OCI-LY7 (cell line): ENCODE data around the gene SLC25A25. TPM values are rescaled to one million over a fixed set of nuclear protein-coding genes. Genes with fewer than 3 reads are reported as not detected.

ENCODE experiments used
- BruUV-seq: library from RNA; stranded (reverse); fragments of 400-500 nt; replicated peaks from 2 replicates; lab custom pipeline; 2021; lab: Mats Ljungman, UMichigan
- CTCF ChIA-PET: fragments of 300-600 bp; sonication (Branson Sonifier 250); formaldehyde crosslinking; loops from one replicate; lab custom pipeline; 2022; ENCODE audit warnings: antibody characterized with exemption; ENCODE audit not compliant: unreplicated experiment; lab: Charles Lee
- POLR2A ChIA-PET: fragments of 300-600 bp; sonication (Branson Sonifier 250); formaldehyde crosslinking; loops from one replicate; lab custom pipeline; 2022; ENCODE audit warnings: antibody characterized with exemption; lab: Charles Lee
- DNase-seq: peaks from one replicate; pipeline ENCODE4 v3.0.0-alpha.2; 2015; ENCODE audit warnings: low spot score
- H2AFZ ChIP-seq: fragments of 200-600 bp; sonication (generic), shearing (Covaris generic); 2 replicates; pipeline ENCODE4 v1.6.1; 2014; ENCODE audit warnings: mild to moderate bottlenecking, antibody characterized with exemption, low read length, moderate library complexity
- H3K27ac ChIP-seq: fragments of 200-600 bp; sonication (generic); 2 replicates; pipeline ENCODE4 v1.5.1; 2014; ENCODE audit warnings: mixed run types, low read depth, mild to moderate bottlenecking, moderate library complexity, low read length, inconsistent platforms; ENCODE audit not compliant: poor library complexity, severe bottlenecking
- H3K36me3 ChIP-seq: fragments of 200-600 bp; sonication (generic); 2 replicates; pipeline ENCODE4 v1.6.1; 2014; ENCODE audit warnings: mild to moderate bottlenecking, antibody characterized with exemption, low read length, moderate library complexity, mixed read lengths; ENCODE audit not compliant: insufficient read depth
- H3K4me1 ChIP-seq: fragments of 200-600 bp; sonication (generic); 2 replicates; pipeline ENCODE4 v1.5.1; 2014; ENCODE audit warnings: mild to moderate bottlenecking, low read length; ENCODE audit not compliant: insufficient read depth, poor library complexity, severe bottlenecking
- H3K4me2 ChIP-seq: fragments of 200-600 bp; sonication (generic); 2 replicates; pipeline ENCODE4 v1.6.1; 2014; ENCODE audit warnings: mild to moderate bottlenecking, low read length
- H3K4me3 ChIP-seq: fragments of 200-600 bp; sonication (generic); 2 replicates; pipeline ENCODE4 v1.5.1; 2014; ENCODE audit warnings: mild to moderate bottlenecking, low read depth, low read length; ENCODE audit not compliant: poor library complexity, severe bottlenecking
- H3K79me2 ChIP-seq: fragments of 200-600 bp; sonication (generic); 2 replicates; pipeline ENCODE4 v1.6.1; 2016; ENCODE audit warnings: low read depth, mild to moderate bottlenecking, low read length, moderate library complexity, mixed read lengths; ENCODE audit not compliant: insufficient read depth
- H3K9me2 ChIP-seq: fragments of 200-600 bp; sonication (generic); 2 replicates; pipeline ENCODE4 v1.6.1; 2016; ENCODE audit warnings: mild to moderate bottlenecking, low read length, mixed read lengths; ENCODE audit not compliant: insufficient read depth
- H3K9me3 ChIP-seq: fragments of 200-600 bp; sonication (generic); 2 replicates; pipeline ENCODE4 v1.6.1; 2014; ENCODE audit warnings: mild to moderate bottlenecking, mixed run types, low read length, mixed read lengths
- H4K20me1 ChIP-seq: fragments of 200-600 bp; sonication (generic); 2 replicates; pipeline ENCODE4 v1.6.1; 2014; ENCODE audit warnings: mild to moderate bottlenecking, antibody characterized with exemption, low read length, moderate library complexity, mixed read lengths; ENCODE audit not compliant: insufficient read depth
- EZH2phosphoT487 ChIP-seq: fragments of 200-600 bp; sonication (generic); IDR thresholded peaks from 2 replicates; pipeline ENCODE4 v1.6.1; 2018; ENCODE audit warnings: low read depth, borderline replicate concordance, mild to moderate bottlenecking, mixed run types, antibody characterized with exemption, low read length, moderate library complexity, mixed read lengths
- intact Hi-C: fragments of 100-400 bp; cut with micrococcal nuclease; formaldehyde crosslinking; loops from one replicate; pipeline ENCODE4 v1.10.0; 2022; ENCODE audit not compliant: unreplicated experiment
- total RNA-seq, 2 experiments: library from RNA; depleted of rRNA in 1 of 2; stranded (reverse); fragments of >200 nt in 1 of 2; shearing (Covaris generic) in 1 of 2; gene quantifications; 2 replicates each; pipeline ENCODE4 v1.2.3, GENCODE V29; 2014 to 2022
- TF ChIP-seq, protein P1 (sequence below): fragments of 200-600 bp; sonication (generic); conservative IDR thresholded peaks from 2 replicates; pipeline ENCODE4 v1.5.1; 2014; ENCODE audit warnings: mild to moderate bottlenecking, antibody characterized with exemption, low read length, moderate library complexity, mixed read lengths

Gene SLC25A25
- total RNA-seq, 2 experiments from 2014 or later, result 17.6 to 21.4 TPM

DNA sequence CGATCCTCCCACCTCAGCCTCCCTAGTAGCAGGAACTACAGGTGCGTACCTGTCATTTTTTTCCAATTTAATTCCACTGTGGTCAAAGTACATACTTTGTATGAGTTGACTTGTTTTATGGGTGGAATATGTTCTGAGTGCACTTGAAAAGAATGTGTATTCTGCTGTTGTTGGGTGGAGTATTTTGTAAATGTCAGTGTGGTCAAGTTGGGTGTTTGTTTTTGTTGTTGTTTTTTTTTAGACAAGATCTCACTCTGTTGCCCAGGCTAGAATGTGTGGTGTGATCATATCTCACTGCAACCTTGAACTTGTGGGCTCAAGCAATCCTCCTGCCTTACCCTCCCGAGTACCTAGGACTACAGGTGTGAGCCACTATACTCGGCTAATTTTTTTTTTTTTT is 17.9 kb downstream of the SLC25A25 start:
- H3K4me3 ChIP-seq, result no peak overlapping the region
- no peak overlapping the region for H3K27ac ChIP-seq
- intact Hi-C loops, result no loop called here
- ChIA-PET CTCF (no interaction called here), POLR2A (interaction anchor here (0.7 kb wide), 1 partner anchor 213 kb away, joined by 4 read pairs; no protein-coding TSS in a partner anchor)
- peaks cover 7% of the 10 kb centered on the region for H3K4me1 ChIP-seq
- no peak overlapping the region for H3K4me2 ChIP-seq
- H3K36me3 ChIP-seq, result peaks cover 43% of the 10 kb centered on the region
- H4K20me1 ChIP-seq, result no peaks in the 10 kb centered on the region
- TF ChIP-seq, protein P1, sequence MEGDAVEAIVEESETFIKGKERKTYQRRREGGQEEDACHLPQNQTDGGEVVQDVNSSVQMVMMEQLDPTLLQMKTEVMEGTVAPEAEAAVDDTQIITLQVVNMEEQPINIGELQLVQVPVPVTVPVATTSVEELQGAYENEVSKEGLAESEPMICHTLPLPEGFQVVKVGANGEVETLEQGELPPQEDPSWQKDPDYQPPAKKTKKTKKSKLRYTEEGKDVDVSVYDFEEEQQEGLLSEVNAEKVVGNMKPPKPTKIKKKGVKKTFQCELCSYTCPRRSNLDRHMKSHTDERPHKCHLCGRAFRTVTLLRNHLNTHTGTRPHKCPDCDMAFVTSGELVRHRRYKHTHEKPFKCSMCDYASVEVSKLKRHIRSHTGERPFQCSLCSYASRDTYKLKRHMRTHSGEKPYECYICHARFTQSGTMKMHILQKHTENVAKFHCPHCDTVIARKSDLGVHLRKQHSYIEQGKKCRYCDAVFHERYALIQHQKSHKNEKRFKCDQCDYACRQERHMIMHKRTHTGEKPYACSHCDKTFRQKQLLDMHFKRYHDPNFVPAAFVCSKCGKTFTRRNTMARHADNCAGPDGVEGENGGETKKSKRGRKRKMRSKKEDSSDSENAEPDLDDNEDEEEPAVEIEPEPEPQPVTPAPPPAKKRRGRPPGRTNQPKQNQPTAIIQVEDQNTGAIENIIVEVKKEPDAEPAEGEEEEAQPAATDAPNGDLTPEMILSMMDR, result no peak
- no peak for TF ChIP-seq EZH2phosphoT487
- no peaks in the 10 kb centered on the region for H3K9me3 ChIP-seq
- H2AFZ ChIP-seq, result no peak overlapping the region
- H3K79me2 ChIP-seq, result peaks cover 71% of the 10 kb centered on the region
- DNase-seq, result no peak
- no peaks in the 10 kb centered on the region for H3K9me2 ChIP-seq
- no TSS peak for BruUV-seq

- H4K20me1 ChIP-seq, result no peaks in the 10 kb centered on the region
- H3K4me1 ChIP-seq, result peaks cover 1% of the 10 kb centered on the region
- DNase-seq, result no peak
- no peak overlapping the region for H3K4me3 ChIP-seq
- no peak overlapping the region for H2AFZ ChIP-seq
- H3K27ac ChIP-seq, result no peak overlapping the region
- BruUV-seq, result no TSS peak
- peaks cover 39% of the 10 kb centered on the region for H3K36me3 ChIP-seq
- H3K79me2 ChIP-seq, result peaks cover 66% of the 10 kb centered on the region
- ChIA-PET POLR2A (interaction anchor here (0.5 to 1.2 kb wide), 4 partner anchors 9 to 437 kb away, joined by 3 to 7 read pairs (median 4); partner anchors contain the start of genes GOLGA2 and SWI5), CTCF (no interaction called here)
- H3K9me3 ChIP-seq, result no peaks in the 10 kb centered on the region
- H3K4me2 ChIP-seq, result no peak overlapping the region
- intact Hi-C loops, result no loop called here
- TF ChIP-seq, protein P1, result no peak
- no peak for TF ChIP-seq EZH2phosphoT487
- H3K9me2 ChIP-seq, result no peaks in the 10 kb centered on the region
These were observed 19.2 kb downstream of the SLC25A25 start for GRCh38 chr9:128087262-128087661.

GRCh38 chr9:128088253-128088945 is 20.4 kb downstream of the SLC25A25 start:
- Histone ChIP-seq H2AFZ (no peak overlapping the region), H3K4me3 (no peak overlapping the region), H3K27ac (no peak overlapping the region), H4K20me1 (peaks cover 5% of the 10 kb centered on the region), H3K4me2 (no peak overlapping the region), H3K4me1 (peaks cover 10% of the 10 kb centered on the region), H3K79me2 (peaks cover 71% of the 10 kb centered on the region), H3K9me3 (no peaks in the 10 kb centered on the region), H3K9me2 (no peaks in the 10 kb centered on the region), H3K36me3 (peaks cover 46% of the 10 kb centered on the region)
- ChIA-PET POLR2A (interaction anchor here (1.7 kb wide), 1 partner anchor 12 kb away, joined by 5 read pairs; no protein-coding TSS in a partner anchor), CTCF (no interaction called here)
- no TSS peak for BruUV-seq
- TF ChIP-seq, protein P1, result no peak
- no peak for TF ChIP-seq EZH2phosphoT487
- DNase-seq, result no peak
- intact Hi-C loops, result no loop called here
